Sigmoid colon (tissue), 4 donors: ENCODE measurements around the gene SLC25A45.

Source experiments
- EP300 ChIP-seq, 4 donors: sonication (generic); formaldehyde crosslinking; IDR thresholded peaks; one replicate each; pipeline ENCODE4 v1.6.1; 2017; ENCODE audit warnings: antibody characterized with exemption in 4 of 4
- POLR2A ChIP-seq, 2 donors: fragments of 450-650 bp; IDR thresholded peaks; one replicate each; pipeline ENCODE4 v1.6.1; 2016; ENCODE audit warnings: antibody characterized with exemption in 2 of 2, mild to moderate bottlenecking in 2 of 2, moderate library complexity in 2 of 2
- POLR2AphosphoS5 ChIP-seq, 4 donors: sonication (generic); formaldehyde crosslinking; IDR thresholded peaks; one replicate each; pipeline ENCODE4 v1.6.1; 2017; ENCODE audit warnings: antibody characterized with exemption in 4 of 4
- TF ChIP-seq, protein P1 (sequence below), 4 experiments: fragments of 450-650 bp in 3 of 4; fragments of 200-600 bp in 1 of 4; IDR thresholded peaks; one replicate each; pipeline ENCODE4 v1.5.1; 2016 to 2019; ENCODE audit warnings: antibody characterized with exemption in 4 of 4, mild to moderate bottlenecking in 3 of 4, moderate library complexity in 2 of 4

DNA sequence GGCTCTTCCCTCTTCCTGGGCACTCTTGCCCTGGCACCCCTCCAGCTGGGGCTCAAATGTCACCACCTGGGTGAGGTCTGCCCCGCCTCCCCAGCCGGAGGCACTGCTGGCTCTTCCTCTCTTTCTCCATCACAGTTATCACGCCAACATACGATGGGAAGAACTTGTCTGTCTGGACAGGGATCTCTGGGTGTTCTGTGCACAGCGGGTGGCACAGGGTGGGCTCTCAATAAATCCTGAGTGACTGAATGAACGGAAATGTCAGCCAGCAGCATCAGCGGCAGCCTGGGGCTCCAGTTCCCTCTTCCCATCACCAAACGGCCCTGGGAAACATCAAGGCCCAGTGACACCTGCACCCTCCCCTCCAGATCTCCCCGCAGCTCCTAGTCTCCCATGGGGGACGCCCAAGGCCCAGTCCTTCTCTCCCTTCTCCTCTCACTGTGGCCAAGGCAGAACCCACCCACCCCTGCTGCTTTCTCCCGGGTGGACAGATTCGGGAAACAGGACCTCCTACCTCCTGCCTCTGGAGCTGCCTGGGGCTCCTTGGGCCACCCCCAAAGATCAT lies 440 bp upstream of the SLC25A45 start:
- TF ChIP-seq, protein P1, sequence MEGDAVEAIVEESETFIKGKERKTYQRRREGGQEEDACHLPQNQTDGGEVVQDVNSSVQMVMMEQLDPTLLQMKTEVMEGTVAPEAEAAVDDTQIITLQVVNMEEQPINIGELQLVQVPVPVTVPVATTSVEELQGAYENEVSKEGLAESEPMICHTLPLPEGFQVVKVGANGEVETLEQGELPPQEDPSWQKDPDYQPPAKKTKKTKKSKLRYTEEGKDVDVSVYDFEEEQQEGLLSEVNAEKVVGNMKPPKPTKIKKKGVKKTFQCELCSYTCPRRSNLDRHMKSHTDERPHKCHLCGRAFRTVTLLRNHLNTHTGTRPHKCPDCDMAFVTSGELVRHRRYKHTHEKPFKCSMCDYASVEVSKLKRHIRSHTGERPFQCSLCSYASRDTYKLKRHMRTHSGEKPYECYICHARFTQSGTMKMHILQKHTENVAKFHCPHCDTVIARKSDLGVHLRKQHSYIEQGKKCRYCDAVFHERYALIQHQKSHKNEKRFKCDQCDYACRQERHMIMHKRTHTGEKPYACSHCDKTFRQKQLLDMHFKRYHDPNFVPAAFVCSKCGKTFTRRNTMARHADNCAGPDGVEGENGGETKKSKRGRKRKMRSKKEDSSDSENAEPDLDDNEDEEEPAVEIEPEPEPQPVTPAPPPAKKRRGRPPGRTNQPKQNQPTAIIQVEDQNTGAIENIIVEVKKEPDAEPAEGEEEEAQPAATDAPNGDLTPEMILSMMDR (IDR thresholded peaks at IDR 0.05): no peak
- TF ChIP-seq POLR2A (IDR thresholded peaks at IDR 0.05) (no peak), EP300 (IDR thresholded peaks at IDR 0.05) (peak in 1 of 4 donors; percentile 15), POLR2AphosphoS5 (IDR thresholded peaks at IDR 0.05) (no peak)
